LNCaP clone FGC (cell line): ENCODE measurements around the gene CYP2J2.

ENCODE experiments used
- DNase-seq: peaks from one replicate; pipeline ENCODE4 v3.0.0-alpha.2; 2011; ENCODE audit warnings: low read depth
- H3K4me3 ChIP-seq: 2 replicates; pipeline ENCODE4 v1.5.1; 2011; ENCODE audit warnings: mild to moderate bottlenecking, low read depth, low read length, control low read depth
- CTCF ChIP-seq: IDR thresholded peaks from 2 replicates; pipeline ENCODE4 v1.5.1; 2012; ENCODE audit warnings: mild to moderate bottlenecking; ENCODE audit not compliant: control insufficient read depth, insufficient read depth; ENCODE audit errors: extremely low read depth

CYP2J2 gene

GRCh38 chr1:59939393-59939792, 12.8 kb upstream of the CYP2J2 start:
- H3K4me3 ChIP-seq, result no peak overlapping the region
- no peak for TF ChIP-seq CTCF
- no peak for DNase-seq

GRCh38 chr1:59937636-59938210, 11.2 kb upstream of the CYP2J2 start:
- no peak for DNase-seq
- no peak for TF ChIP-seq CTCF
- H3K4me3 ChIP-seq, result no peak overlapping the region

GRCh38 chr1:59936358-59936821, 9.8 kb upstream of the CYP2J2 start:
- no peak for DNase-seq
- TF ChIP-seq CTCF, result no peak
- H3K4me3 ChIP-seq, result no peak overlapping the region

GRCh38 chr1:59928996-59929395, 2.4 kb upstream of the CYP2J2 start:
- DNase-seq, result no peak
- no peak for TF ChIP-seq CTCF
- no peak overlapping the region for H3K4me3 ChIP-seq

- H3K4me3 ChIP-seq, result peak overlapping the region; percentile 63
- no peak for TF ChIP-seq CTCF
- DNase-seq, result no peak
Measured at GRCh38 chr1:59927213-59927612, 640 bp upstream of the CYP2J2 start.

- no peak for TF ChIP-seq CTCF
- no peak overlapping the region for H3K4me3 ChIP-seq
- no peak for DNase-seq
Measured at GRCh38 chr1:59924653-59925052, 1.9 kb downstream of the CYP2J2 start.

GRCh38 chr1:59921258-59921899, 5.2 kb downstream of the CYP2J2 start:
- H3K4me3 ChIP-seq, result peak overlapping the region; percentile 32
- peak; percentile 77 for DNase-seq
